Heart left ventricle (tissue), 16 donors: ENCODE results near the gene PHTF1. TPM values are rescaled to one million over a fixed set of nuclear protein-coding genes. Genes with fewer than 3 reads are reported as not detected.

Experiments used
- ATAC-seq, 4 donors: fragments of 200-7000 bp; cut with Tn5 transposase; one replicate each; pipeline ENCODE4 v1.9.1; 2020 to 2022; ENCODE audit warnings: moderate library complexity in 4 of 4, mild to moderate bottlenecking in 3 of 4, moderate number of reproducible peaks in 1 of 4
- DNase-seq, 5 donors: peaks; one replicate each; pipeline ENCODE4 v3.0.0-alpha.2; 2020
- H3K27ac ChIP-seq, 12 donors: fragments of 200-600 bp; sonication (generic) in 4 of 12; one replicate each; pipeline versions ENCODE4 v1.5.0 to v1.8.0; 2016 to 2022; ENCODE audit warnings: mild to moderate bottlenecking in 2 of 12
- H3K27me3 ChIP-seq, 9 donors: fragments of 200-600 bp; sonication (generic) in 2 of 9; one replicate each; pipeline versions ENCODE4 v1.5.1 to v1.8.0; 2016 to 2022; ENCODE audit warnings: mild to moderate bottlenecking in 3 of 9
- H3K36me3 ChIP-seq, 9 donors: fragments of 200-600 bp; sonication (generic) in 2 of 9; one replicate each; pipeline versions ENCODE4 v1.5.0 to v1.8.0; 2018 to 2022; ENCODE audit warnings: mild to moderate bottlenecking in 2 of 9
- H3K4me1 ChIP-seq, 12 donors: fragments of 200-600 bp; sonication (generic) in 4 of 12; one replicate each; pipeline versions ENCODE4 v1.5.0 to v1.8.0; 2016 to 2022; ENCODE audit warnings: mild to moderate bottlenecking in 3 of 12
- H3K4me3 ChIP-seq, 12 donors: fragments of 200-600 bp; sonication (generic) in 4 of 12; one replicate each; pipeline versions ENCODE4 v1.5.0 to v1.8.0; 2017 to 2022; ENCODE audit warnings: mild to moderate bottlenecking in 9 of 12, moderate library complexity in 4 of 12
- H3K9me3 ChIP-seq, 12 donors: fragments of 200-600 bp; sonication (generic) in 4 of 12; one replicate each; pipeline versions ENCODE4 v1.5.0 to v1.8.0; 2016 to 2022; ENCODE audit warnings: mild to moderate bottlenecking in 1 of 12
- CTCF ChIP-seq, 12 donors: fragments of 200-600 bp; sonication (generic) in 4 of 12; IDR thresholded peaks; one replicate each; pipeline versions ENCODE4 v1.5.0 to v1.8.0; 2018 to 2022; ENCODE audit warnings: antibody characterized with exemption in 12 of 12, mild to moderate bottlenecking in 5 of 12
- POLR2A ChIP-seq, 2 donors: fragments of 450-650 bp; IDR thresholded peaks; one replicate each; pipeline ENCODE4 v1.6.1; 2017; ENCODE audit warnings: antibody characterized with exemption in 2 of 2, mild to moderate bottlenecking in 2 of 2, moderate library complexity in 2 of 2
- WGBS, 4 donors: extraction: QIAGEN DNeasy Blood & Tissue Kit in 2 of 4; methylation state at CpG; one replicate each; pipeline versions ENCODE4 v1.1.5 to v1.1.7; 2013 to 2018; 5-methylcytosine and 5-hydroxymethylcytosine counted together
- intact Hi-C, 10 donors: fragments of 100-400 bp; cut with DNase I; formaldehyde crosslinking; loops; one replicate each; pipeline versions ENCODE4 v1.11.1 to v1.14.2; 2022
- polyA plus RNA-seq, 2 donors: library from polyadenylated mRNA; stranded (reverse); fragments of 200-250 nt; gene quantifications; one replicate each; pipeline ENCODE4 v1.2.3, GENCODE V29; 2013
- total RNA-seq, 9 donors: library from RNA; depleted of rRNA in 2 of 9; stranded (reverse); fragments of >200 nt in 2 of 9; fragmentation: NEBNext Ultra II Directional in 3 of 9; extraction: Animal tissue kit (Norgen Biotek cat#: 25700) in 3 of 9; gene quantifications; one replicate each; pipeline versions ENCODE4 v1.1.0 to v1.2.4, GENCODE V29; 2016 to 2023
- donor health status: ischemic (EF 13 %, LVEDD 7.1; RV severe dilation, severe dysfunction).
- donor health status: healthy with polysubstance abuse.
- donor health status: DM: no; HTN: yes; CAD: no.
- donor health status: DM: no; HTN: no; CAD: no.
- donor health status: ischemic (EF 25% LVEDD 6.9; RV normal size, moderate dysfunction).
- donor health status: ischemic (EF 25% LVEDD 5.7; RV mildly dilated, moderate dysfunction).
- donor health status: healthy.
- donor health status: DM: yes; HTN: yes; CAD: no.
- donor health status: ischemic (EF 35%, LVEDD 5.7; RV mildly dilated, moderate dysfunction).
- donor health status: nonischemic (EF 11% LVEDD 7.7; RV severe dilation, severe dysfunction).
- donor health status: DM: yes; HTN: yes; CAD: no.
- donor health status: PGD.
- donor health status: ischemic (EF 29% LVEDD 5.4; RV normal size, mild dysfunction).
- donor health status: nonischemic (EF 23%, LVEDD 6.1; RV moderate dilation, normal function).

The PHTF1 gene
- total and polyA plus RNA-seq, 11 donors = 3.2 to 19.7 (median 11.9) TPM

GRCh38 chr1:113653741-113654140 is 105.5 kb downstream of the PHTF1 start:
- intact Hi-C loops = no loop called here
- 92 to 97% (median 95%) methylated on average over 5 of the region's 5 CpGs for WGBS, 4 donors

GRCh38 chr1:113652771-113653170 is 106.5 kb downstream of the PHTF1 start:
- no peaks in the 10 kb centered on the region for H3K9me3 ChIP-seq
- no peak overlapping the region for H3K4me3 ChIP-seq
- no peak overlapping the region for H3K27ac ChIP-seq
- DNase-seq (no peak), ATAC-seq (no peak)
- intact Hi-C loops = no loop called here
- peaks cover 0 to 10% (median 0%) of the 10 kb centered on the region in 12 donors for H3K4me1 ChIP-seq
- no peaks in the 10 kb centered on the region for H3K27me3 ChIP-seq
- TF ChIP-seq CTCF (IDR thresholded peaks at IDR 0.05) (no peak), POLR2A (IDR thresholded peaks at IDR 0.05) (no peak)
- peaks cover 0 to 54% (median 4%) of the 10 kb centered on the region in 9 donors for H3K36me3 ChIP-seq

More at GRCh38 chr1:113653741-113654140, 105.5 kb downstream of the PHTF1 start:
- DNase-seq (no peak), ATAC-seq (no peak)
- no peak overlapping the region for H3K4me3 ChIP-seq
- H3K9me3 ChIP-seq = no peaks in the 10 kb centered on the region
- H3K36me3 ChIP-seq = peaks cover 0 to 45% (median 4%) of the 10 kb centered on the region in 9 donors
- TF ChIP-seq CTCF (IDR thresholded peaks at IDR 0.05) = no peak
- no peak for TF ChIP-seq POLR2A (IDR thresholded peaks at IDR 0.05)
- no peaks in the 10 kb centered on the region for H3K27me3 ChIP-seq
- H3K4me1 ChIP-seq = peaks cover 0 to 15% (median 0%) of the 10 kb centered on the region in 12 donors
- H3K27ac ChIP-seq = no peak overlapping the region

- H3K36me3 ChIP-seq = peaks cover 0 to 54% (median 10%) of the 10 kb centered on the region in 9 donors
- H3K27me3 ChIP-seq = no peaks in the 10 kb centered on the region
Measured at GRCh38 chr1:113648478-113648877, 110.8 kb downstream of the PHTF1 start.

GRCh38 chr1:113647164-113647563 is 112.1 kb downstream of the PHTF1 start:
- no peaks in the 10 kb centered on the region for H3K27me3 ChIP-seq
- no peaks in the 10 kb centered on the region for H3K4me1 ChIP-seq
- intact Hi-C loops = no loop called here
- no peak overlapping the region for H3K27ac ChIP-seq
- H3K36me3 ChIP-seq = peaks cover 0 to 57% (median 10%) of the 10 kb centered on the region in 9 donors
- TF ChIP-seq CTCF (IDR thresholded peaks at IDR 0.05) (no peak), POLR2A (IDR thresholded peaks at IDR 0.05) (no peak)
- DNase-seq (no peak), ATAC-seq (no peak)
- H3K9me3 ChIP-seq = no peaks in the 10 kb centered on the region
- no peak overlapping the region for H3K4me3 ChIP-seq
- 85 to 100% (median 95%) methylated on average over 1 of the region's 1 CpG for WGBS, 4 donors

More at GRCh38 chr1:113648478-113648877, 110.8 kb downstream of the PHTF1 start:
- ATAC-seq (no peak), DNase-seq (no peak)
- no peaks in the 10 kb centered on the region for H3K9me3 ChIP-seq
- TF ChIP-seq CTCF (IDR thresholded peaks at IDR 0.05) = no peak
- TF ChIP-seq POLR2A (IDR thresholded peaks at IDR 0.05) = no peak
- intact Hi-C loops = no loop called here
- no peak overlapping the region for H3K27ac ChIP-seq
- H3K4me1 ChIP-seq = no peaks in the 10 kb centered on the region
- H3K4me3 ChIP-seq = no peak overlapping the region

Other genes starting within 250 kb of the PHTF1 start
- 10 to 100 TPM in 5 of 9 donors, 1 to 10 TPM in 4; 7.8 to 17.8 (median 10.6) TPM for gene RSBN1, start 53.0 kb upstream of the PHTF1 start, total RNA-seq
- 1 to 10 TPM; 2.5 to 3.7 TPM for gene RSBN1, start 53.0 kb upstream of the PHTF1 start, polyA plus RNA-seq
- 1 to 10 TPM in 2 of 9 donors, under 1 TPM in 7; 0.16 to 4.2 (median 0.60) TPM for gene PTPN22, start 112.2 kb upstream of the PHTF1 start, total RNA-seq
- gene PTPN22, start 112.2 kb upstream of the PHTF1 start, polyA plus RNA-seq = under 1 TPM; 0.21 to 0.23 TPM
- under 1 TPM in 4 of 9 donors, not detected in 5; 0.07 to 0.61 (median 0.38) TPM for gene BCL2L15, start 128.1 kb upstream of the PHTF1 start, total RNA-seq
- under 1 TPM; 0.01 to 0.08 TPM for gene BCL2L15, start 128.1 kb upstream of the PHTF1 start, polyA plus RNA-seq
- 10 to 100 TPM in 6 of 9 donors, 1 to 10 TPM in 3; 7.3 to 17.2 (median 10.8) TPM for gene AP4B1, start 145.3 kb upstream of the PHTF1 start, total RNA-seq
- gene AP4B1, start 145.3 kb upstream of the PHTF1 start, polyA plus RNA-seq = 1 to 10 TPM; 7.5 to 9.4 TPM
- 1 to 10 TPM; 1.2 to 6.0 (median 2.2) TPM for gene DCLRE1B, start 145.8 kb upstream of the PHTF1 start, total RNA-seq
- gene DCLRE1B, start 145.8 kb upstream of the PHTF1 start, polyA plus RNA-seq = 1 to 10 TPM in 1 of 2 donors, under 1 TPM in 1; 0.38 to 2.8 TPM
- 100 to 1,000 TPM in 1 of 9 donors, 10 to 100 TPM in 8; 41.8 to 102 (median 62.7) TPM for gene HIPK1, start 169.8 kb upstream of the PHTF1 start, total RNA-seq
- gene HIPK1, start 169.8 kb upstream of the PHTF1 start, polyA plus RNA-seq = 10 to 100 TPM in 1 of 2 donors, 1 to 10 TPM in 1; 7.0 to 24.9 TPM
- 10 to 100 TPM in 7 of 9 donors, 1 to 10 TPM in 2; 5.3 to 27.2 (median 13.5) TPM for gene OLFML3, start 220.0 kb upstream of the PHTF1 start, total RNA-seq
- gene OLFML3, start 220.0 kb upstream of the PHTF1 start, polyA plus RNA-seq = 1 to 10 TPM; 5.1 to 7.8 TPM